HCT116 (cell line): ENCODE data around the gene AAK1.
"Not testable (repeated sequence)": the region's sequence is repeated elsewhere in the genome, so short reads cannot be mapped to it uniquely, and the experiment has no call there.

Experiments
- EZH2 ChIP-seq: fragments of 200-600 bp; sonication (generic); IDR thresholded peaks from 2 replicates; pipeline ENCODE4 v1.6.1; 2017; ENCODE audit warnings: antibody characterized with exemption, mixed run types
- EZH2phosphoT487 ChIP-seq: fragments of 200-600 bp; IDR thresholded peaks from 2 replicates; pipeline ENCODE4 v1.6.1; 2018; ENCODE audit warnings: antibody characterized with exemption, borderline replicate concordance
- SRF ChIP-seq: IDR thresholded peaks from 2 replicates; pipeline ENCODE4 v1.6.1; 2012; ENCODE audit warnings: low read depth
- ZNF274 ChIP-seq: fragments of 200-500 bp; sonication (Bioruptor generic); IDR thresholded peaks from 2 replicates; pipeline ENCODE4 v1.6.1; 2014; ENCODE audit warnings: mild to moderate bottlenecking, low read depth, low read length, inconsistent platforms
- TF ChIP-seq, protein P1 (sequence below), 3 experiments: fragments of 200-600 bp in 1 of 3; sonication (generic) in 1 of 3; IDR thresholded peaks in 2 of 3; conservative IDR thresholded peaks in 1 of 3; 2 replicates each; pipeline ENCODE4 v1.5.1; 2012 to 2017; ENCODE audit warnings: low read depth in 2 of 3, low read length in 2 of 3, antibody characterized with exemption in 1 of 3, borderline replicate concordance in 1 of 3, control low read depth in 1 of 3, mild to moderate bottlenecking in 1 of 3, mixed read lengths in 1 of 3, mixed run types in 1 of 3, moderate library complexity in 1 of 3; ENCODE audit not compliant: insufficient read depth in 1 of 3

DNA sequence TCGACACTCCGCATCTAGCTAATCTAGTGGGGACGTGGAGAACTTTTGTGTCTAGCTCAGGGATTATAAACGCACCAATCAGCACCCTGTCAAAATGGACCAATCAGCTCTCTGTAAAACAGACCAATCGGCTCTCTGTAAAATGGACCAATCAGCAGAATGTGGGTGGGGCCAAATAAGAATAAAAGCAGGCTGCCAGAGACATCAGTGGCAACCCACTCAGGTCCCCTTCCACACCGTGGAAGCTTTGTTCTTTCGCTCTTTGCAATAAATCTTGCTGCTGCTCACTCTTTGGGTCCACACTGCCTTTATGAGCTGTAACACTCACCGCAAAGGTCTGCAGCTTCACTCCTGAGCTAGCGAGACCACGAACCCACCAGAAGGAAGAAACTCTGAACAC is 20.7 kb downstream of the AAK1 start:
- TF ChIP-seq, protein P1, sequence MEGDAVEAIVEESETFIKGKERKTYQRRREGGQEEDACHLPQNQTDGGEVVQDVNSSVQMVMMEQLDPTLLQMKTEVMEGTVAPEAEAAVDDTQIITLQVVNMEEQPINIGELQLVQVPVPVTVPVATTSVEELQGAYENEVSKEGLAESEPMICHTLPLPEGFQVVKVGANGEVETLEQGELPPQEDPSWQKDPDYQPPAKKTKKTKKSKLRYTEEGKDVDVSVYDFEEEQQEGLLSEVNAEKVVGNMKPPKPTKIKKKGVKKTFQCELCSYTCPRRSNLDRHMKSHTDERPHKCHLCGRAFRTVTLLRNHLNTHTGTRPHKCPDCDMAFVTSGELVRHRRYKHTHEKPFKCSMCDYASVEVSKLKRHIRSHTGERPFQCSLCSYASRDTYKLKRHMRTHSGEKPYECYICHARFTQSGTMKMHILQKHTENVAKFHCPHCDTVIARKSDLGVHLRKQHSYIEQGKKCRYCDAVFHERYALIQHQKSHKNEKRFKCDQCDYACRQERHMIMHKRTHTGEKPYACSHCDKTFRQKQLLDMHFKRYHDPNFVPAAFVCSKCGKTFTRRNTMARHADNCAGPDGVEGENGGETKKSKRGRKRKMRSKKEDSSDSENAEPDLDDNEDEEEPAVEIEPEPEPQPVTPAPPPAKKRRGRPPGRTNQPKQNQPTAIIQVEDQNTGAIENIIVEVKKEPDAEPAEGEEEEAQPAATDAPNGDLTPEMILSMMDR (IDR thresholded peaks at IDR 0.05 in 2 of 3, conservative IDR thresholded peaks at IDR 0.05 in 1 of 3; ENCODE audit: borderline replicate concordance in 1 of 3, insufficient read depth in 1 of 3, low read depth in 2 of 3, low read length in 2 of 3): not testable (repeated sequence)
- not testable (repeated sequence) for TF ChIP-seq EZH2, EZH2phosphoT487, ZNF274, SRF
